Retinal pigment epithelial cell (primary cell): ENCODE results near the gene KIAA1671.

Source experiments
- DNase-seq: peaks from one replicate; pipeline ENCODE4 v3.0.0-alpha.2; 2010; ENCODE audit warnings: low read depth
- H3K4me3 ChIP-seq: 2 replicates; pipeline ENCODE4 v1.5.1; 2011; ENCODE audit warnings: mild to moderate bottlenecking, low read length, control low read depth, moderate library complexity
- CTCF ChIP-seq: conservative IDR thresholded peaks from 2 replicates; pipeline ENCODE4 v1.5.1; 2011; ENCODE audit warnings: low read depth, low read length, control low read depth, inconsistent platforms

The KIAA1671 gene

GRCh38 chr22:25062386-25063085, 110.0 kb downstream of the KIAA1671 start:
- no peak for TF ChIP-seq CTCF
- no peak for DNase-seq
- H3K4me3 ChIP-seq = no peak overlapping the region

DNA sequence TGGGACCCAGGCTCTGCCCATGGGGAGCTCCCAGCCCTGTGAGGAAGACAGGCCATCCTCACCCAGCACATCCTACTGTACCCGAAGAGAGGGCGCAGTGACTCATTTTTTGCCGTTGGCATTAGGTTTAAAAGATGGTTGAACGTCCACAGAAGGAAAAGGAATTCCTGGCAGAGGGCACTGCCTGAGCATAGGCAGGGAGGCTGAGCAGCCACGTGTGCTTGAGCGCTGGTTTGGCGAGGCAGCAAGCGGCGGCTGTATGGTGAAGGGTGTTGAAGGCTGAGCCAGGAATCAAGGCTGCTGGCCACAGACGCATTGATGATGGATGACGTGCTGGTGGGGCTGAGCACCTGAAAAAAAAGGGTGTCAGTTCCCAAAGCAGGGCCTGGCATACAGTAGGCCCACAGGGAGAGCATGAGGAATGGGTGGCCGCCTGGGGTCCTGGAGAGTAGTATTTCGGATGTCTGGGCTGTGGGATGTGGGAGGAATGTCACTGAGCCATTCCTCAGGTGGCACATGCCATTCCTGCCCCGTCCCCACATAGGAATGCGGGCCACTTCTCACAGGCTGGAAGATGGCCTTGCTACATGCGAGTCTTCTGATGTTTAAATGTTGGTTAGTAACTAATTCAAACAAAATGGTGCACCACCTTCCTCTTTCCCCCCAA, 112.5 kb downstream of the KIAA1671 start:
- no peak for DNase-seq
- H3K4me3 ChIP-seq = no peak overlapping the region
- no peak for TF ChIP-seq CTCF

- no peak for TF ChIP-seq CTCF
- H3K4me3 ChIP-seq = no peak overlapping the region
- no peak for DNase-seq
Observed at GRCh38 chr22:25066861-25067435, 114.4 kb downstream of the KIAA1671 start.

GRCh38 chr22:25067851-25068421, 115.4 kb downstream of the KIAA1671 start:
- DNase-seq = peak; percentile 35
- TF ChIP-seq CTCF = no peak
- H3K4me3 ChIP-seq = no peak overlapping the region

GRCh38 chr22:25068707-25069106, 116.2 kb downstream of the KIAA1671 start:
- H3K4me3 ChIP-seq = no peak overlapping the region
- no peak for DNase-seq
- TF ChIP-seq CTCF = no peak

- DNase-seq = no peak
- no peak for TF ChIP-seq CTCF
- no peak overlapping the region for H3K4me3 ChIP-seq
Observed at GRCh38 chr22:25069426-25069757, 116.9 kb downstream of the KIAA1671 start.
